Effector CD8-positive, alpha-beta T cell (primary cell): ENCODE data around the gene CEP68.
A peak's percentile ranks its signal among the peaks of the same experiment; 100 is the strongest.

ENCODE experiments used
- DNase-seq: peaks from one replicate; lab custom pipeline; 2025; lab: John Stamatoyannopoulos, UW

The CEP68 gene

DNA sequence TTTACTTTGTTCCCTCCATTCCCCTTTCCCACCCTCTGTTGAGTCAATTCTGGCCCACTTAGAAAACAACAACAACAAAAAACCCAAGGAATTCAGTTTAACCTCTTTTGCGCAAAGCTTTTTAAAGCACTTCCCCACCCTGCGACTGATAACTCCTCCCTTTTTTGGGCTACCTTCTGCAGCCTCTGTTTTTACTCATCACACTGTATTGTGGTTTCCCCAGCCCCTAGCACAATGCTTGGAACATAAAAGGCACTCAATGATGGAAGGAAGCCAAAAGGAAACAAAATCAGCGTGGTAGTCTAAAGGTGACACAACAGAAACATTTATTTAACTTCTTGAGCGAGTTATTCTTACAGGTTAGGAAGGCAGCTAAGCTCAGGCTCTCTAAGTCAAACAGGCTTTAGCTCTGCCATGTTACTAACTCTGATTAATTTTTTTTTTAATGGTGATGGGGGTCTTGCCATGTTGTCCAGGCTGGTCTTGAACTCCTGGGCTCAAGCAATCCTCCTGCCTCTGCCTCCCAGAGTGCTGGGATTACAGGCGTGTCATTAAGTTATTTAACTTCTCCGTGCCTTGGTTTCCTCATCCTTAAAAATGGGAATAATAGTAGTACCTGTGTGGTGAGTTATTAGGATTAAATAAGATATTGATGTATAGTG lies 1.3 kb downstream of the CEP68 start:
- DNase-seq, result peak; percentile 15

DNA sequence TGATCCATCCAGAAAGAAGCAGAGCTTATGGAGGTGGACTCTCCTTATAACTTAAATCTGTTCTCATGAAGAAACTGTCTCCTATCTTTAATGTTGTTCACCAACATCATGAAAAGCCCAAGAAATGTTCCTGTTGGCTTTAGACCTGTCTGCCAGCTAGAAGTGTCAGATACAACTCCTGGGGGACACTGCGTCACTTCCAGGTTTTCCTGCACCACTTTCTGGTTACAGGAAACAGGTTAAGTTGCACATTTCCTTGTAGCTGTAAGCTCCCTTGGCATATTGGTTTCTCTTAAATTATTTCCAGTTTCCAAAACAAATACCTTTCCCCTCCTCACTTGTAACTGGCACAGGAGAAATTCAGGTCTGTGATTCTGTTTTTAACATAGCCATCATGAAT lies 2.9 kb downstream of the CEP68 start:
- no peak for DNase-seq

DNA sequence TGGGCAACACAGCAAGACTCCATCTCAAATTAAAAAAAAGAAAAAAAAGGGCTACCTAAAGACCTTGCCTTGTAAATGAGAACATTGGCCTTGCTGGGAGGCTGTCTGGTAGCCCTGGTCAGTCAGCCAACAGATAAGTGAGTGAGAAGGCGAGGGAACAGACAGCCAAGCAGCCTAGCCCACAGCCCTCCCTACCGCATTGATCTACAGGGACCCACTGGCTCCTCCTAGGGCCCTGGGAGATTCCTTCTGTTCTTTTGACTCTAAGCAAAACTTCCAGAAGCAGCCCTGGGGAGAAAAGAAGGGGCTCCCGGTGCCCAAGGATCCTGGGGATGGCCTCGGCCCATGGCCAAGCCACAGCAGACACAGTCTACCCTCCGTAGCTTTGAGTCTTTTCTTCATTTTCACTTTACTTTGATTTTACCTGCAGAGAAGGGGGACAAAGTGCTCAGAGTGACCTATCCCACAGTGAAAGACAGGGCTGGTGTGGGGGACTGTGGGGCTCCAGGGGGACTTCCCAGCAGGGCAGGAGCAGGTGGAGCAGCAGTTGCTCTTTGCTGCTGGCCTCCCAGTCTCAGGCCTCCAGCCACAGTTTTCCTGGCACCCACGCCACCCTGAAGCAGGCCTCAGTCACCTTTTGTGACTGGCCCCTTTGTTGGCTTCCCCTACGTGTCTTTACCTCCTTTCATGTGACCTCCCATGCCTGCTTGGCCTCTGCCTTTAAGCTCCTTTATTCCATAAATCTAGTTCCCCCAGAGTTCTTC lies 5.1 kb downstream of the CEP68 start:
- DNase-seq, result no peak

DNA sequence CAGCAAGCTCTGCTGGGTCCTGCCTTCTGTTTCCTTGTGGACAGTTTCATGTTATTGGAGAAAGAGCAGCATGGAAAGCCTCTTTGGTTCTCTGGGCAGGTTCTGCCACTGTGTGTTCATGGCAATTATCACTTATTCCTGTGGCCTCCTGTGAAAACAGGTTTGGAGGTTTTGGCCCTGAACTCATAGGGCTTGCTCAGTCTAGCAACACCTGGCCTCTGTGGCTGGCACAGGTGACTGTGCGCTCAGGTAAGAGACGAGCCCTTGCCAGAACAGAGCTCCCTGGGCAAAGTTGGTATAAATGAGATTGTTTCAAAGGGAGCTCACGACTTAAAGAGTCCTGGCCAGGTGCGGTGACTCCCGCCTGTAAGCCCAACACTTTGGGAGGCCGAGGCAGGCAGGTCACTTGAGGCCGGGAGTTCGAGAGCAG lies 5.7 kb downstream of the CEP68 start:
- DNase-seq, result no peak

DNA sequence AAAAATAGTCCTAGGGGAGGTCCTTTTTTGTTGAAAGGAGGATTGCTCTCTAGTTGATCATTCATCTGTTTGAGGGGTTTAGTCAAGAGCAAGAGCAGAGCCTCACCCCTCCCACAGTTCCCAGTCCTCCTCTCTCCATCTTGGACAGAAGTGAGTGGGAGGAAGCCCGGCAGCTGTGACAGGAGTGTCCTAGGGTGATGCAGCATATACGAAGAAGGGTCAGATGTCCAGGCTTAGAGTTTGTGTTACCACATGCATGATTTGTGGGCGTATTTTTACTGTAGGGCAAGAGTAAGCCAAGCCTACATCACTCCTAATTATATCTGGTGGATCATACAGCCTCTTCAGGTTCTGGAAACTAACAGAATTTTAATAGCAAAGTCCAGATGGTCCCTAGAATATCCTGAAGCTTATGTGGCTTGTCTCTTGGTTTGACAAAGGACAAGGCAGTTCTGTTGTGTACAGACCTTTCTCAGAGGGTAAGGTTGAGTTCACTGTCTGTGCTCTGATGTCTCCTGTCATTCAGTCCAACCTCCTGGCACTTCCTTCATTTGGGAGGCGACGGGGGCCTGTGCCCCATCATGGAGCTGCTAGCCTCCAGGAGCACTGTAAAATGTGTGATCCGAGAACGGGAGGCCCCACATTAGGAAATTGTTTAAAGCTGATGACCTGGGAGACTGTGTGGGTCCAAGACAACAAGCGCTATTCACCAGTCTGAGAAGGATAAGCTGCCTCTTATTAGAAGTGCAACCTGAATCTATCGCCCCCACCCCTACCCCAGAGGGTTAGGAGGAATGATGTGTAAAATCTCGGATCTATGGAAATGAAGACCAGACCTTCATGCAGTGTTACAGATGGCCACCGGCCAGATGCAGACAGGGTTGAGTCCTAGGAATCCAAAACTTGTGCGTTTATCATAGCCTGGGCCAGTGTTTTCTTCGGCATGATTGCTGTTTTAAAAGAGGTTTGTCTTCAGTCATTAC lies 6.9 kb downstream of the CEP68 start:
- DNase-seq, result no peak

DNA sequence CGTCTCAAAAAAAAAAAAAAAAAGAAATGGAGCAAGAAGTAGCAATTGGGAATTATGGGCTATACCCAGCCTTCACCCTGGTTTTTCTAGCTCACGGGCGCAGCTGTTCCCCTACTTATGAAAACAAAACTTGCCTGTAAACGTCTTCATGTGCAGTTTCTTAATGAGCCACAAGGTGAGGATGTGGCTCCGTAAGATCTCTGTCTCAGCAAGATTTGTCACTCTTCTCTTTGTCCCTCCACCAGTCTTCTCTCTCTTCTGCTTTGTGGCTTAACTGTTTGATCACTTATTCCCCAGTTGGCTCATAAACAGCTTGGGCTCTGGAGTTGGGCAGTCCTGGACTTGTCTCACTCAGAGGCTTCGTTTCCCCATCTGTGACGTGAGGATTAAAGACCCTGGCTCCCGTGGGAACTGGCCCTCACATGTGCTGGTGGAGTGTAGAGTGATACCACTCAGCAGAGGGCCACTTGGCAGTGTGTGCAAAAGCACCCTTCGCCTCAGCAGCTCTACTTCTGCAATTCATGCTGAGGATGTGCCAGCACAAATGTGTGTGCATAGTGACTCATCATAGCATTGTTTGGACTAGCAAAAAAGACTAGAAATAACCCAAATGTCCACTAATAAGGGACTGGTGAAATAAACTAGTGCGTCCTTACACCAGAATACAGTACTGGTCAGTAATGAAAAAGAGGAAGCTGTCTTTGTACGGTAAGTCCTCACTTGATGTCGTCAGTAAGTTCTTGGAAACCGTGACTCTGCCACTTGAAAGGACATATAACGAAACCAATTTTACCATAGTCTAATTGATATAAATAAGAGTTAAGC lies 8.7 kb downstream of the CEP68 start:
- DNase-seq, result no peak

DNA sequence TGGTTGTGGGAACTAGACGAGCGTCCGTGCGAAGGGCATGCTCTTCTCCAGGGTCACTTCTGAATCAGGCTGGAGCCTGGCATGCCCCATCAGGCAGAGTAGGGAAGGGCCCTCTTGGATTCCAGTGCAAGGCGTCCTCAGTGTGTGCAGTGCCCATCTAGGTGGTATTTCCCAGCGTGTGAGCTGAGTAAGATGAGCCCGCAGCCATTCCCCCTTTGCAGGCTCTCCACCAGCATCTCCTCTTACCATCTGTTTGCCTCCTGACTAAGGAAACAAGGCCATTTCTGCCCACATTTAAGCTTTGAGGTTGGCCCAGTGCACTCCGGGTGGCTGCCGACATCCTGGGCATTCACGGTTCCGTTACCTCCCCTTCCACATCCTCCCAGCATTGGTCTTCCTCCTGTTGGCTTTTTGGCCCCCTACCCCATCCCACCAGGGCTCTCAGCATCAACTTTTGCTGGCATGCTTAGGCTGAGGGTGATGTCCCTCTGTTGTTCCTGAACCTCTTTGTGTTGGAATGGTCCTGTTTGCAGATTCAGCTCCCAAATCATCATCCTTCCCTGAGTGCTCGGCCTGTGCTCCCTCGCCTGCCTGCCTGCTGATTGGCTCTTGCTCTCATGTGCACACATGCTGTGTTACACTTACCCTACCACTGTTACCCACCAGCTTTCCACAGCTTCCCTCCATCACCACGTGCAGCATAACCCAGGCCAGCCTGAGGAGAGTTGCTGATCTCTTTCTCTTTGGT lies 11.8 kb downstream of the CEP68 start:
- DNase-seq, result no peak

DNA sequence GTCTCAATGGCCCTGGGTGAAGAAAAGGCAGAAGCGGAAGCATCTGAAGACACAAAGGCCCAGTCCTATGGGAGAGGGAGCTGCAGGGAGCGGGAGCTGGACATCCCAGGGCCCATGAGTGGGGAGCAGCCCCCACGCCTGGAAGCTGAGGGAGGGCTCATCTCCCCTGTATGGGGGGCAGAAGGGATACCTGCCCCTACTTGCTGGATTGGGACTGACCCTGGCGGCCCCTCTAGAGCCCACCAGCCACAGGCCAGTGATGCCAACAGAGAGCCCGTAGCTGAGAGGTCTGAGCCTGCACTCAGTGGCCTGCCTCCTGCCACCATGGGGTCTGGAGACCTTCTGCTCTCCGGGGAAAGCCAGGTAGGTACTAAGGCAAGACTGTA lies 13.2 kb downstream of the CEP68 start:
- no peak for DNase-seq

DNA sequence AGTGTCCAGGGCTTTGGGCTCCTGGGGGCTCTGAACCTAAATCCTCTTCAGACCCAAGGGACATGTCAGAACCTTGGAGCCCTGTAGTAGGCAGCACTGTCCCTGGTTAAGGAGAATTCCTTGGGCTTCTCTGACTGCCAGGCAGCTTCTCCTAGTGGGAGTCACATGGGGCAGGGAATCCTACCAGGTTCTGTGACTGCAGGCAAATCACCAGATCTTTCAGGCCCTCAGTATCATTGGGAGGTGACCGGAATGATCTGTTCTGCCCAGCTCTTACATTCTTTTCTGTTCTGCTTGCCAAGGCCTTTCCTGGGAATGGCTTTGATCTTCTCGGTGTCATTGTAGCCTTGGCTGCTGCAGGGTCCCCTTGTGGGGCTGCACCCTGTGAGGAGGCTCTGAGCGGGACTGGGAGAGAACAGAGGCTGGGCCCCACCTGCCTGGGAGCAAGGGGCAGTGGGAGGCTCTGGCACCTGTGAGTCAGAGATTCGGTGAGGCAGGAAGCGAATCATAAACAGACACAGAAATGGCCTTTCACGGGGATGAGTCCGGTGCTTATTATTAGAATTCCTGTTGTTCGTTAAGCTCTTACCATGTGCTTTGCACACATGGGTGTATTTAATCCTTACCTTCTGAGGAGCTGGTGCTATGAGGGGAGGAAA lies 14.1 kb downstream of the CEP68 start:
- no peak for DNase-seq

DNA sequence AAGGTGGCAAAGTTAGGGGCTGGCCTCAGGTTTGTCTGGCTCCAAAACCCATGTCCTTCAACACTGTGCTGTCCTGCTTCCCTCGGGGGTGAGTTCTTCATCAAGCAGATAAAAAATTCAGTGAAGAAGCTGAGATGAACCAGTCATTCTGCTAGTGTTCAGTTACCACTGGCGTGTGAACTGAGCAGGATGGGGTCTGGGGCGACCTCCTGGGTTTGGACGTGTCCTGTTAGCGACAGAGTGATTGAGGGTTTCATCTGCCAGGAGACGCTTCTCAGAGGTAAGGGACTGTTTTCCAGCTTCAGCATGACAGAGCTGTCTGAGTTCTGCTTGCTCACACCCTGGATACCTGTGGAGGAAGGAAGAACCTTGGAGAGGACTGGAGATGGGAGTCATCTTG lies 14.6 kb downstream of the CEP68 start:
- DNase-seq, result no peak

DNA sequence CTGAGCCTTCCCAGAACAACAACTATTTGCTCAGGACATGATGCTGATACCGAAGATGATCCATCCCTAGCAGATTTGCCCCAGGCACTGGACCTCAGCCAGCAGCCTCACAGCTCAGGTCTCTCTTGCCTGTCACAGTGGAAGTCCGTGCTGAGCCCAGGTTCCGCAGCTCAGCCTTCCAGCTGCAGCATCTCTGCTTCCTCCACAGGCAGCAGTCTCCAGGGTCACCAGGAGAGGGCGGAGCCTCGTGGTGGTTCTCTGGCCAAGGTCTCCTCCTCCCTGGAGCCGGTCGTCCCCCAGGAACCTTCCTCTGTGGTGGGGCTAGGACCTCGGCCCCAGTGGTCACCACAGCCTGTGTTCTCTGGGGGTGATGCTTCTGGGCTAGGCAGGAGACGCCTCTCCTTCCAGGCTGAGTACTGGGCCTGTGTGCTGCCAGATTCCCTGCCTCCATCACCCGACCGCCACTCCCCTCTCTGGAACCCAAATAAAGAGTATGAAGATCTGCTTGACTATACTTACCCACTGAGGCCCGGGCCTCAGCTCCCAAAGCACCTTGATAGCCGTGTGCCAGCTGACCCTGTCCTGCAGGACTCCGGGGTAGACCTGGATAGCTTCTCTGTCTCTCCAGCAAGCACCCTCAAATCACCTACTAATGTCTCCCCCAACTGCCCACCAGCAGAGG lies 15.4 kb downstream of the CEP68 start:
- DNase-seq, result no peak

DNA sequence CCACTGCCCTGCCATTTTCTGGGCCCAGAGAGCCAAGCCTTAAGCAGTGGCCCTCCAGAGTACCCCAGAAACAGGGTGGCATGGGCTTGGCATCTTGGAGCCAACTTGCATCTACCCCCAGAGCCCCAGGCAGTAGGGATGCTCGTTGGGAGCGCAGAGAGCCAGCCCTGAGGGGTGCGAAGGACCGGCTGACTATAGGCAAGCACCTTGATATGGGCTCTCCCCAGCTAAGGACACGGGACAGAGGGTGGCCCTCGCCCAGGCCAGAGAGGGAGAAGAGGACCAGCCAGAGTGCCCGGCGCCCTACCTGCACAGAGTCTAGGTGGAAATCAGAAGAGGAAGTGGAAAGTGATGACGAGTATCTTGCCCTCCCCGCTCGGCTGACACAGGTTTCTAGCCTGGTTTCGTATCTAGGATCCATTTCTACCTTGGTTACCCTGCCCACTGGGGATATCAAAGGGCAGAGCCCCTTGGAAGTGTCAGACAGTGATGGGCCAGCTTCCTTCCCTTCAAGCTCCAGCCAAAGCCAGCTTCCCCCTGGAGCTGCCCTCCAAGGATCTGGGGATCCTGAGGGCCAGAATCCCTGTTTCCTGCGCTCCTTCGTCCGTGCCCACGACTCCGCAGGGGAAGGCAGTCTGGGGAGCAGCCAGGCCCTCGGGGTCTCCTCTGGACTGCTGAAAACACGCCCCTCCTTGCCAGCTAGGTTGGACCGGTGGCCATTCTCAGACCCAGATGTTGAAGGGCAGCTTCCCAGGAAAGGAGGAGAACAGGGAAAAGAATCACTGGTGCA lies 16.2 kb downstream of the CEP68 start:
- DNase-seq, result no peak

DNA sequence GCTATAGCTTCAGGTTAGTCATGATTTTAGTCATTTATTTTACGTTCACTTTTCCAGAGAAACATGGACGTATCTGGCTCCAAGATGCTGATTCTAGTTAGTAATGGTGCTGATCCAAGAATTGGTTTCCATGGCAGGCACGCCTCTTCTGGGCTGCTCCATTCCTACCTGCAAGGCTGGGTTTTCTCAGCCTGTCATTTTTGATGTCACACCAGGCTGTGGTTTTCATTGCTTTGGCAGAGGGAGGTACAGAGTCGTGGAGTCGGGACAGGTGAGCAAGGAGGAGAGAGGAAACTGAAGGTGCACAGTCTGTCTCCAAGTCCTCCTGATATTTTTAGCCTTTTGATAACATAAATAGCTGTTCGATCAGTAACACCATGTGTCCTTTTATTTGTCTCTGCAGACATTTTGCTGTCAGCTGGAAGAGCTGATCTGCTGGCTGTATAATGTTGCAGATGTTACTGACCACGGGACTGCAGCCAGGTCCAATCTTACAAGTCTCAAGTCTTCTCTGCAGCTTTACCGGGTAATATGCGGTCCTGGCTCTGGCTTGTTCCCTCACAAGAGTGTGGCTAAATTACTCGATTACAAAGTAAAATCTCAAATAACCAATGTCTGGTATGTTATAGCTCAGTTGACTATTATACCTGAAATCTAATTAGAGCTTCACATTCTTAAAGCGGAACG lies 17.8 kb downstream of the CEP68 start:
- no peak for DNase-seq

DNA sequence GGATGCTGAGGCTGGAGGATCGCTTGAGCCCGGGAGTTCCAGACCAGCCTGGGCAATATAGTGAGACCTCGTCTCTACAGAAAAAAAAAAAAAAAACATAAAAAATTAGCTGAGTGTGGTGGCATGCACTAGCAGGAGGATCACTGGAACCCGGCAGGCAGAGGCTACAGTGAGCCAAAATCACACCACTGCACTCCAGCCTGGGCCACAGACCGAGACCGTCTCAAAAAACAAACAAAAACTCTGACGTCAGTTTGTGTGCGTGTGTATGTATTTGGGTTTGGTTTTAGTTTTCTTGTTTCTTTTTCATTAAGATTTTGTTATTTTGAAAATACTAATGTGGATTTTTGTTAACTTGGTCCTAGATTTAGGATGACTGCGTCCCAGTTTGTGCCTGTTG lies 19.0 kb downstream of the CEP68 start:
- DNase-seq, result no peak

DNA sequence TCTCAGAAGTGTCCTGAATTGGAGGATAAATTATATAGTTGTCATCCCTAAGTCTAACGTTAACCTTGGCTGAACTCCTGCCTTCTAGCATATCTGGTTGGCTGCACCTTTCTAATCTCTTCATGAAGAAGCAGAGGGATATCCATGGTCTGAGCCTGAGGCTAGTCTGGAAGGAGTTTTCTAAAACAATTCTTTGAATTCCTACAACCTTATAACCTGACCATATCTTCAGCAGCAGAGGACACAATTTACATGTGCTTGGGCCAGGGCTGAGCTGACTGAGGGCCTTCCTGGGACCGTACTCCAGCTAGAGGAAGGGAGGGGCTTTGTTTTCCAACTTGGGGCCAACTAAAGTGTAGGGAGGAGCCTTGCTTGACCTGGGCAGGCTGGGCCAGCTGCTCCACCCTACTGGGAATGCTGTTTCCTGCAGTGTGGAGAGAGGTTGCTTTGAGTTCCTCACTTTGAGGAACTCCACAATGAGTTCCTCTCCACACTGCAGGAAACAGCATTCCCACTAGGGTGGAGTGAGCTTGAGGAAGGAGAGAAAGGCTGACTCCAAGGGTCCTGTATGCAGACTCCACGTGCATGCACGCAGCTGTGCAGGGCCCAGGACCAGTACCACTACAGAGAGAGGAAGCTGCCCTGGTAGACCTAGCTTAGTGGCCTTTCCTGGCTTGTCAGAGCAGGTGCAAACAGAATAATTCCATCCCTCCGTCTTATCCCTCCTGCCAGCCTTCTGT lies 19.6 kb downstream of the CEP68 start:
- DNase-seq, result no peak

DNA sequence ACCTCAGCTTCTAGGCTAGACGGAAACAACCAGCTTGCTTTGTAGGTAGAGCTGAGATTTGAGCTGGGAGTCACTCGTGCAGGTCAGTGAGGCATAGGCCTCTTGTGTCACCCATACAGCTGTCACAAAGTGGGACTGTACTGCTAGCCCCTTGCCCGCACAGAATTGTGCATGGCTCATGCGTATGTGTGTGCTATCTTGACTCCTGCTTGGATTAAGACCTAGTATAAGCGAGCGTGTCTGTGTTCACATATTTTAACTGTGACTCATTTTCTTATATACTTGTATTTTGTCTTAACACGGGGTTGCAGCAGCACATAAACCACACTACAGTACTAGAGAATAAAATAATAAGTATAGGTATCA lies 20.1 kb downstream of the CEP68 start:
- DNase-seq, result no peak

DNA sequence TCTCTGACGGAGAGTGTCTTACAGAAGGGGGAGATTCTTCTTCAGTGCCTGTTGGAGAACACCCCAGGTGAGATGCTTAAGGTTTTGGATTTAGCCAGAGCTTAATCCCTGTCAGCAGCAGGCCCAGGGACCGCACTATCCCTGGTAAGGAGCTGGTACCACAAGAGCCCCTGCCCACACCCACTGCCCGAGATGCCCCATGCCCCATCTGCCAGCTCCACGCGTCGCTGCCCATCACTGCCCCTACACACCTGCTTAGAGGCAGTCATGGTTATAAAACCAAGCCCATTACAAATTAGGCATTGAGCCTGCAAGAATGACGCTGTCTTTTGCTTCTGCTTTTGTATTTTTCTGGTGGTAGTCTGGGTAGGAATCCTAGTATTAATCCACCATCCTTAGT lies 21.7 kb downstream of the CEP68 start:
- no peak for DNase-seq

DNA sequence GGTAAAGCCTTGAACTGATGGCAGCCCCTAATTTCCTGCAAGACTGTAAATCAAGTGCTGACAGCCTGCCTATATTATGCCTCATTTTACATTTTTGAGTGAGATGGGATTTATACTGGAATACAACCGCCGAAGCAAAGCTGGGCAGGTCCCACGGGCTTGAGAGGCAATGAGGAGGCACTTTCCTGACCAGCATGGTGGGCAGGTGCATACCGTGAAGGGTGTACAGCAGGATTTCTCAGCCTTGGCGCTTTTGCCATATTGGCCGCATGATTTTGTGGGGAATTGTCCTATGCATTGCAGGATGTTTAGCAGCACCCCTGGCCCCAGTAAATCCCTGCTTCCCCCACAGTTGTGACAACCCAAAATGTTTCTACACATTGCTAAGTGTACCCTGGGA lies 22.8 kb downstream of the CEP68 start:
- DNase-seq, result no peak
